ENCODE data around the gene RASL11A. TPM values are rescaled to one million over a fixed set of nuclear protein-coding genes. Genes with fewer than 3 reads are reported as not detected.

Gene RASL11A
- total RNA-seq, 1 experiment from 2014 or later, result 59.7 TPM

GRCh38 chr13:27309401-27309958 is 38.9 kb downstream of the RASL11A start:
- no peaks in the 10 kb centered on the region for H3K9me3 ChIP-seq (ENCODE audit: low read length)
- H4K20me1 ChIP-seq (ENCODE audit: low read length), result no peaks in the 10 kb centered on the region
- H3K9ac ChIP-seq (ENCODE audit: low read length), result no peak overlapping the region
- H3K27me3 ChIP-seq (ENCODE audit: low read length), result no peaks in the 10 kb centered on the region
- TF ChIP-seq CTCF (conservative IDR thresholded peaks at IDR 0.05; ENCODE audit: low read depth, low read length) (no peak), EZH2phosphoT487 (IDR thresholded peaks at IDR 0.05; ENCODE audit: borderline replicate concordance, low read length) (no peak), EZH2 (IDR thresholded peaks at IDR 0.05; ENCODE audit: low read length, unreplicated experiment) (no peak)
- H3F3A ChIP-seq (ENCODE audit: low read length, unreplicated experiment), result no peaks in the 10 kb centered on the region
- DNase-seq, result peak; percentile 41
- peak overlapping the region; percentile 48 for H3K27ac ChIP-seq (ENCODE audit: low read length)
- ChIA-PET POLR2A (ENCODE audit: unreplicated experiment) (no interaction called here), CTCF (interaction anchor here (0.8 kb wide), 1 partner anchor 30 kb away, joined by 5 read pairs; no protein-coding TSS in a partner anchor)
- H3K9me2 ChIP-seq (replicated peaks; ENCODE audit: low read length), result no peaks in the 10 kb centered on the region
- no peaks in the 10 kb centered on the region for H3K36me3 ChIP-seq (ENCODE audit: low read depth, low read length)
- intact Hi-C loops (cut with micrococcal nuclease), result no loop called here
- no peak overlapping the region for H3K4me3 ChIP-seq (ENCODE audit: low read length)
- ATAC-seq, result peak; percentile 34
- H3K4me2 ChIP-seq (ENCODE audit: low read length), result peak overlapping the region; percentile 7
- BruUV-seq (replicated peaks), result no TSS peak
- H3K79me2 ChIP-seq (ENCODE audit: low read length), result no peaks in the 10 kb centered on the region
- peaks cover 22% of the 10 kb centered on the region for H3K4me1 ChIP-seq (ENCODE audit: insufficient read depth, low read length)
- H2AFZ ChIP-seq (ENCODE audit: low read length), result 0 out of 2 replicates have a peak overlapping the region, but pooled peaks have one; percentile 21

- peak overlapping the region; percentile 11 for H3K4me2 ChIP-seq (ENCODE audit: low read length)
- H3K27me3 ChIP-seq (ENCODE audit: low read length), result no peaks in the 10 kb centered on the region
- ATAC-seq (peak; percentile 90), DNase-seq (peak; percentile 75)
- no TSS peak for BruUV-seq (replicated peaks)
- no peaks in the 10 kb centered on the region for H3K79me2 ChIP-seq (ENCODE audit: low read length)
- peak overlapping the region; percentile 48 for H3K27ac ChIP-seq (ENCODE audit: low read length)
- intact Hi-C loops (cut with micrococcal nuclease), result no loop called here
- H3K4me1 ChIP-seq (ENCODE audit: insufficient read depth, low read length), result peaks cover 22% of the 10 kb centered on the region
- H3K9me2 ChIP-seq (replicated peaks; ENCODE audit: low read length), result no peaks in the 10 kb centered on the region
- TF ChIP-seq EZH2phosphoT487 (IDR thresholded peaks at IDR 0.05; ENCODE audit: borderline replicate concordance, low read length) (no peak), CTCF (conservative IDR thresholded peaks at IDR 0.05; ENCODE audit: low read depth, low read length) (no peak), EZH2 (IDR thresholded peaks at IDR 0.05; ENCODE audit: low read length, unreplicated experiment) (no peak)
- H3K36me3 ChIP-seq (ENCODE audit: low read depth, low read length), result no peaks in the 10 kb centered on the region
- H3F3A ChIP-seq (ENCODE audit: low read length, unreplicated experiment), result no peaks in the 10 kb centered on the region
- H2AFZ ChIP-seq (ENCODE audit: low read length), result no peak overlapping the region
- no peaks in the 10 kb centered on the region for H3K9me3 ChIP-seq (ENCODE audit: low read length)
- H4K20me1 ChIP-seq (ENCODE audit: low read length), result no peaks in the 10 kb centered on the region
- POLR2A ChIA-PET (ENCODE audit: unreplicated experiment), result no interaction called here
- CTCF ChIA-PET, result interaction anchor here (0.8 kb wide), 1 partner anchor 29 kb away, joined by 5 read pairs; no protein-coding TSS in a partner anchor
- H3K4me3 ChIP-seq (ENCODE audit: low read length), result no peak overlapping the region
- no peak overlapping the region for H3K9ac ChIP-seq (ENCODE audit: low read length)
Observed at GRCh38 chr13:27309967-27310598, 39.5 kb downstream of the RASL11A start.

DNA sequence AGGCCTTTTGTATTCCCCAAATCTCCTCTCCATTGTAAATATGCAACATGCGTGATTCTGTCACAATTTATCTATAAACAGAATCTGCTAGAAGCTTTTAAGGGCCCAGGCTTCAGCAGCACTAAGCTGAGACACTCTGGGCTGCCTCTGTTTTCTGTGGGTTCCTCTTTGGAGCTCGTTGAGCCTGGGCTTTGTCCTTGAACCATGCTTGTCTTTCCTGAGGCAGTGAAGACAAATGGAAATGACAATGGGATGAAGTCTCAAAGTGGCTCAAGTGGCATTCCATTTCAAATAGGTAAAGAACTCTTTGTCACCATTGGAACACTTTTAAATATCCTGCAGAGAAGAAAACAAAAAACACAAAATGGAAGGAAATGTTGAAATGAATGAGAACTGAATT is 40.3 kb downstream of the RASL11A start:
- H3K9me3 ChIP-seq (ENCODE audit: low read length), result no peaks in the 10 kb centered on the region
- no peaks in the 10 kb centered on the region for H4K20me1 ChIP-seq (ENCODE audit: low read length)
- ATAC-seq, result no peak
- no peak overlapping the region for H3K4me3 ChIP-seq (ENCODE audit: low read length)
- CTCF ChIA-PET, result no interaction called here
- DNase-seq, result no peak
- peaks cover 22% of the 10 kb centered on the region for H3K4me1 ChIP-seq (ENCODE audit: insufficient read depth, low read length)
- no peaks in the 10 kb centered on the region for H3K9me2 ChIP-seq (replicated peaks; ENCODE audit: low read length)
- H2AFZ ChIP-seq (ENCODE audit: low read length), result no peak overlapping the region
- no peaks in the 10 kb centered on the region for H3K36me3 ChIP-seq (ENCODE audit: low read depth, low read length)
- no peak overlapping the region for H3K27ac ChIP-seq (ENCODE audit: low read length)
- POLR2A ChIA-PET (ENCODE audit: unreplicated experiment), result no interaction called here
- TF ChIP-seq EZH2 (IDR thresholded peaks at IDR 0.05; ENCODE audit: low read length, unreplicated experiment), result no peak
- TF ChIP-seq EZH2phosphoT487 (IDR thresholded peaks at IDR 0.05; ENCODE audit: borderline replicate concordance, low read length), result no peak
- no peak for TF ChIP-seq CTCF (conservative IDR thresholded peaks at IDR 0.05; ENCODE audit: low read depth, low read length)
- no peaks in the 10 kb centered on the region for H3K79me2 ChIP-seq (ENCODE audit: low read length)
- no peaks in the 10 kb centered on the region for H3K27me3 ChIP-seq (ENCODE audit: low read length)
- no peak overlapping the region for H3K4me2 ChIP-seq (ENCODE audit: low read length)
- H3K9ac ChIP-seq (ENCODE audit: low read length), result no peak overlapping the region
- no TSS peak for BruUV-seq (replicated peaks)
- intact Hi-C loops (cut with micrococcal nuclease), result no loop called here
- no peaks in the 10 kb centered on the region for H3F3A ChIP-seq (ENCODE audit: low read length, unreplicated experiment)
